ENCODE data around the gene NPL. TPM values are rescaled to one million over a fixed set of nuclear protein-coding genes. Genes with fewer than 3 reads are reported as not detected.

The NPL gene
- total RNA-seq, 1 experiment from 2014 or later: 6.8 TPM

GRCh38 chr1:182766881-182767645, 22.5 kb upstream of the NPL start:
- Histone ChIP-seq H3K9me3 (no peaks in the 10 kb centered on the region), H3K4me3 (no peak overlapping the region), H3K36me3 (no peaks in the 10 kb centered on the region), H3K27me3 (no peaks in the 10 kb centered on the region)
- DNase-seq: no peak

- no peaks in the 10 kb centered on the region for H3K9me3 ChIP-seq
- peak; percentile 64 for DNase-seq
- H3K36me3 ChIP-seq: no peaks in the 10 kb centered on the region
- no peak overlapping the region for H3K4me3 ChIP-seq
- H3K27me3 ChIP-seq: no peaks in the 10 kb centered on the region
Observed at GRCh38 chr1:182768963-182769362, 20.6 kb upstream of the NPL start.

GRCh38 chr1:182770232-182770631, 19.3 kb upstream of the NPL start:
- DNase-seq: no peak
- H3K27me3 ChIP-seq: no peaks in the 10 kb centered on the region
- no peaks in the 10 kb centered on the region for H3K36me3 ChIP-seq
- no peak overlapping the region for H3K4me3 ChIP-seq
- H3K9me3 ChIP-seq: no peaks in the 10 kb centered on the region

GRCh38 chr1:182771187-182771984, 18.2 kb upstream of the NPL start:
- Histone ChIP-seq H3K36me3 (no peaks in the 10 kb centered on the region), H3K4me3 (no peak overlapping the region), H3K27me3 (no peaks in the 10 kb centered on the region), H3K9me3 (no peaks in the 10 kb centered on the region)
- no peak for DNase-seq

GRCh38 chr1:182777386-182777785, 12.2 kb upstream of the NPL start:
- H3K27me3 ChIP-seq: no peaks in the 10 kb centered on the region
- H3K9me3 ChIP-seq: no peaks in the 10 kb centered on the region
- H3K4me3 ChIP-seq: no peak overlapping the region
- DNase-seq: no peak
- no peaks in the 10 kb centered on the region for H3K36me3 ChIP-seq

- H3K27me3 ChIP-seq: no peaks in the 10 kb centered on the region
- no peak for DNase-seq
- no peaks in the 10 kb centered on the region for H3K9me3 ChIP-seq
- no peaks in the 10 kb centered on the region for H3K36me3 ChIP-seq
- H3K4me3 ChIP-seq: no peak overlapping the region
Observed at GRCh38 chr1:182778862-182779261, 10.7 kb upstream of the NPL start.

GRCh38 chr1:182779530-182779929, 10.0 kb upstream of the NPL start:
- Histone ChIP-seq H3K4me3 (no peak overlapping the region), H3K36me3 (no peaks in the 10 kb centered on the region), H3K9me3 (no peaks in the 10 kb centered on the region), H3K27me3 (no peaks in the 10 kb centered on the region)
- no peak for DNase-seq

GRCh38 chr1:182781841-182782586, 7.6 kb upstream of the NPL start:
- H3K9me3 ChIP-seq: no peaks in the 10 kb centered on the region
- no peaks in the 10 kb centered on the region for H3K36me3 ChIP-seq
- H3K4me3 ChIP-seq: no peak overlapping the region
- H3K27me3 ChIP-seq: no peaks in the 10 kb centered on the region
- peak; percentile 62 for DNase-seq

GRCh38 chr1:182782587-182782913, 7.0 kb upstream of the NPL start:
- no peaks in the 10 kb centered on the region for H3K27me3 ChIP-seq
- DNase-seq: no peak
- H3K36me3 ChIP-seq: no peaks in the 10 kb centered on the region
- no peaks in the 10 kb centered on the region for H3K9me3 ChIP-seq
- no peak overlapping the region for H3K4me3 ChIP-seq

- DNase-seq: no peak
- H3K4me3 ChIP-seq: no peak overlapping the region
- no peaks in the 10 kb centered on the region for H3K9me3 ChIP-seq
- no peaks in the 10 kb centered on the region for H3K27me3 ChIP-seq
- H3K36me3 ChIP-seq: no peaks in the 10 kb centered on the region
Observed at GRCh38 chr1:182783068-182783467, 6.5 kb upstream of the NPL start.

GRCh38 chr1:182784556-182785171, 4.9 kb upstream of the NPL start:
- Histone ChIP-seq H3K9me3 (no peaks in the 10 kb centered on the region), H3K27me3 (peaks cover 4% of the 10 kb centered on the region), H3K36me3 (no peaks in the 10 kb centered on the region), H3K4me3 (no peak overlapping the region)
- DNase-seq: no peak

GRCh38 chr1:182785181-182785580, 4.4 kb upstream of the NPL start:
- H3K36me3 ChIP-seq: no peaks in the 10 kb centered on the region
- no peak overlapping the region for H3K4me3 ChIP-seq
- no peak for DNase-seq
- peaks cover 4% of the 10 kb centered on the region for H3K27me3 ChIP-seq
- no peaks in the 10 kb centered on the region for H3K9me3 ChIP-seq

GRCh38 chr1:182786223-182786994, 3.2 kb upstream of the NPL start:
- Histone ChIP-seq H3K36me3 (no peaks in the 10 kb centered on the region), H3K9me3 (no peaks in the 10 kb centered on the region), H3K27me3 (peaks cover 4% of the 10 kb centered on the region), H3K4me3 (no peak overlapping the region)
- DNase-seq: peak; percentile 56

- Histone ChIP-seq H3K27me3 (peaks cover 4% of the 10 kb centered on the region), H3K36me3 (no peaks in the 10 kb centered on the region), H3K4me3 (no peak overlapping the region), H3K9me3 (no peaks in the 10 kb centered on the region)
- no peak for DNase-seq
Observed at GRCh38 chr1:182786995-182787324, 2.6 kb upstream of the NPL start.

GRCh38 chr1:182791281-182792179, 2.0 kb downstream of the NPL start:
- Histone ChIP-seq H3K9me3 (no peaks in the 10 kb centered on the region), H3K27me3 (peaks cover 4% of the 10 kb centered on the region), H3K4me3 (no peak overlapping the region), H3K36me3 (no peaks in the 10 kb centered on the region)
- DNase-seq: no peak

- Histone ChIP-seq H3K4me3 (no peak overlapping the region), H3K36me3 (no peaks in the 10 kb centered on the region), H3K9me3 (no peaks in the 10 kb centered on the region), H3K27me3 (peaks cover 2% of the 10 kb centered on the region)
- DNase-seq: no peak
Observed at GRCh38 chr1:182794091-182794490, 4.5 kb downstream of the NPL start.
